Panc1 (cell line): ENCODE results near the gene NSUN6.

Experiments used
- POLR2AphosphoS5 ChIP-seq: IDR thresholded peaks from 2 replicates; pipeline ENCODE4 v1.6.1; 2012; ENCODE audit warnings: mild to moderate bottlenecking, low read depth, low read length, moderate library complexity
- SIN3A ChIP-seq: IDR thresholded peaks from 2 replicates; pipeline ENCODE4 v1.6.1; 2012; ENCODE audit warnings: low read depth, mild to moderate bottlenecking, low read length, moderate library complexity, borderline replicate concordance; ENCODE audit not compliant: insufficient read depth
- TF ChIP-seq, protein P1 (sequence below): fragments of 450-650 bp; IDR thresholded peaks from 2 replicates; pipeline ENCODE4 v1.5.1; 2017; ENCODE audit warnings: mild to moderate bottlenecking
- TF ChIP-seq, protein P2 (sequence below), 2 experiments: IDR thresholded peaks; 2 replicates each; pipeline ENCODE4 v1.6.1; 2011 to 2012; ENCODE audit warnings: low read depth in 2 of 2, control low read depth in 1 of 2, low read length in 1 of 2, mild to moderate bottlenecking in 1 of 2, moderate library complexity in 1 of 2; ENCODE audit not compliant: insufficient read depth in 1 of 2

DNA sequence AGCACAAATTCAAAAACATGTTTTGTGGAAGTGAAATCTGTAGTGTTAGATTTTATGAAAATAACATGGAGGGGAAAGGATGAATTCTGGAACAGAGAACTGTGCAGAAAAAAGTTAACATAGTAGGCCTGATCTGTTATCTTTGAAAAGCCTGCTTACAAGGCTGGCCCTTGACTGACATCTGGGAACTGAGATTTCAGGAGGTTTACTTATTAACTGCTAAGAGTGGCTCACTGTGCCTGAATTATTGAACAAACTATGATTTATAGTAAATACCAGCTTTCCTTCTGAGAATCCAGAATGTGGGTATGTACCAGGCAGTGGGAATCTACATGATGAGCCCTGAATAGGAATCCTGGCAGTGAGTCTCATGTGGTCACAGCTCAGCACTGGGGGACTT is 30.5 kb downstream of the NSUN6 start:
- TF ChIP-seq, protein P1, sequence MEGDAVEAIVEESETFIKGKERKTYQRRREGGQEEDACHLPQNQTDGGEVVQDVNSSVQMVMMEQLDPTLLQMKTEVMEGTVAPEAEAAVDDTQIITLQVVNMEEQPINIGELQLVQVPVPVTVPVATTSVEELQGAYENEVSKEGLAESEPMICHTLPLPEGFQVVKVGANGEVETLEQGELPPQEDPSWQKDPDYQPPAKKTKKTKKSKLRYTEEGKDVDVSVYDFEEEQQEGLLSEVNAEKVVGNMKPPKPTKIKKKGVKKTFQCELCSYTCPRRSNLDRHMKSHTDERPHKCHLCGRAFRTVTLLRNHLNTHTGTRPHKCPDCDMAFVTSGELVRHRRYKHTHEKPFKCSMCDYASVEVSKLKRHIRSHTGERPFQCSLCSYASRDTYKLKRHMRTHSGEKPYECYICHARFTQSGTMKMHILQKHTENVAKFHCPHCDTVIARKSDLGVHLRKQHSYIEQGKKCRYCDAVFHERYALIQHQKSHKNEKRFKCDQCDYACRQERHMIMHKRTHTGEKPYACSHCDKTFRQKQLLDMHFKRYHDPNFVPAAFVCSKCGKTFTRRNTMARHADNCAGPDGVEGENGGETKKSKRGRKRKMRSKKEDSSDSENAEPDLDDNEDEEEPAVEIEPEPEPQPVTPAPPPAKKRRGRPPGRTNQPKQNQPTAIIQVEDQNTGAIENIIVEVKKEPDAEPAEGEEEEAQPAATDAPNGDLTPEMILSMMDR, result no peak
- TF ChIP-seq POLR2AphosphoS5, result no peak
- no peak for TF ChIP-seq SIN3A
- TF ChIP-seq, protein P2, sequence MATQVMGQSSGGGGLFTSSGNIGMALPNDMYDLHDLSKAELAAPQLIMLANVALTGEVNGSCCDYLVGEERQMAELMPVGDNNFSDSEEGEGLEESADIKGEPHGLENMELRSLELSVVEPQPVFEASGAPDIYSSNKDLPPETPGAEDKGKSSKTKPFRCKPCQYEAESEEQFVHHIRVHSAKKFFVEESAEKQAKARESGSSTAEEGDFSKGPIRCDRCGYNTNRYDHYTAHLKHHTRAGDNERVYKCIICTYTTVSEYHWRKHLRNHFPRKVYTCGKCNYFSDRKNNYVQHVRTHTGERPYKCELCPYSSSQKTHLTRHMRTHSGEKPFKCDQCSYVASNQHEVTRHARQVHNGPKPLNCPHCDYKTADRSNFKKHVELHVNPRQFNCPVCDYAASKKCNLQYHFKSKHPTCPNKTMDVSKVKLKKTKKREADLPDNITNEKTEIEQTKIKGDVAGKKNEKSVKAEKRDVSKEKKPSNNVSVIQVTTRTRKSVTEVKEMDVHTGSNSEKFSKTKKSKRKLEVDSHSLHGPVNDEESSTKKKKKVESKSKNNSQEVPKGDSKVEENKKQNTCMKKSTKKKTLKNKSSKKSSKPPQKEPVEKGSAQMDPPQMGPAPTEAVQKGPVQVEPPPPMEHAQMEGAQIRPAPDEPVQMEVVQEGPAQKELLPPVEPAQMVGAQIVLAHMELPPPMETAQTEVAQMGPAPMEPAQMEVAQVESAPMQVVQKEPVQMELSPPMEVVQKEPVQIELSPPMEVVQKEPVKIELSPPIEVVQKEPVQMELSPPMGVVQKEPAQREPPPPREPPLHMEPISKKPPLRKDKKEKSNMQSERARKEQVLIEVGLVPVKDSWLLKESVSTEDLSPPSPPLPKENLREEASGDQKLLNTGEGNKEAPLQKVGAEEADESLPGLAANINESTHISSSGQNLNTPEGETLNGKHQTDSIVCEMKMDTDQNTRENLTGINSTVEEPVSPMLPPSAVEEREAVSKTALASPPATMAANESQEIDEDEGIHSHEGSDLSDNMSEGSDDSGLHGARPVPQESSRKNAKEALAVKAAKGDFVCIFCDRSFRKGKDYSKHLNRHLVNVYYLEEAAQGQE (IDR thresholded peaks at IDR 0.05; ENCODE audit: insufficient read depth in 1 of 2, low read depth in 2 of 2, low read length in 1 of 2), result no peak
